HepG2 (cell line): ENCODE results near the gene MGARP. TPM values are rescaled to one million over a fixed set of nuclear protein-coding genes. Genes with fewer than 3 reads are reported as not detected.

ENCODE experiments used
- FLYWCH1 ChIP-seq: sonication (generic); formaldehyde crosslinking; IDR thresholded peaks from 2 replicates; pipeline ENCODE4 v1.8.1; 2023; ENCODE audit warnings: mild to moderate bottlenecking, missing genetic modification reagents
- IRF2 ChIP-seq: IDR thresholded peaks from 2 replicates; pipeline ENCODE4 v1.6.1; 2018; ENCODE audit warnings: missing genetic modification reagents, missing compliant biosample characterization
- KDM2A ChIP-seq: sonication (generic); formaldehyde crosslinking; IDR thresholded peaks from 2 replicates; pipeline ENCODE4 v1.4.0; 2020; ENCODE audit warnings: low read depth, missing genetic modification reagents, borderline replicate concordance
- NR2F6 ChIP-seq, 2 experiments: IDR thresholded peaks; 2 replicates each; pipeline ENCODE4 v1.6.1; 2016; ENCODE audit warnings: antibody characterized with exemption in 1 of 2, mild to moderate bottlenecking in 1 of 2
- RBFOX2 ChIP-seq: fragments of 200-400 bp; formaldehyde crosslinking; IDR thresholded peaks from 2 replicates; pipeline ENCODE4 v1.6.1; 2017; ENCODE audit warnings: low read depth, mild to moderate bottlenecking, low read length
- SALL1 ChIP-seq: sonication (generic); formaldehyde crosslinking; IDR thresholded peaks from 2 replicates; pipeline ENCODE4 v1.8.0; 2022; ENCODE audit warnings: mild to moderate bottlenecking, missing genetic modification reagents
- SPEN ChIP-seq: sonication (generic); formaldehyde crosslinking; IDR thresholded peaks from 2 replicates; pipeline ENCODE4 v1.5.1; 2020; ENCODE audit warnings: low read depth, mild to moderate bottlenecking, missing genetic modification reagents
- ZBTB1 ChIP-seq: sonication (generic); formaldehyde crosslinking; IDR thresholded peaks from 2 replicates; pipeline ENCODE4 v1.4.0; 2020; ENCODE audit warnings: missing genetic modification reagents, borderline replicate concordance
- ZFX ChIP-seq: sonication (generic); formaldehyde crosslinking; IDR thresholded peaks from 2 replicates; pipeline ENCODE4 v1.4.0; 2020; ENCODE audit warnings: mild to moderate bottlenecking, low read depth, missing genetic modification reagents, moderate library complexity
- ZMYM4 ChIP-seq: sonication (generic); formaldehyde crosslinking; IDR thresholded peaks from 2 replicates; pipeline ENCODE4 v1.8.1; 2023; ENCODE audit warnings: mild to moderate bottlenecking, missing genetic modification reagents
- ZNF264 ChIP-seq: sonication (generic); formaldehyde crosslinking; IDR thresholded peaks from 2 replicates; pipeline ENCODE4 v1.4.0; 2020; ENCODE audit warnings: missing genetic modification reagents
- polyA plus RNA-seq, 8 experiments: library from polyadenylated mRNA; depleted of rRNA in 3 of 8; stranded (reverse) in 7 of 8; unstranded in 1 of 8; fragments of >200 nt; fragmentation: Illumina TruSeq in 4 of 8; extraction: Trizol in 4 of 8; gene quantifications; 2 replicates each; pipeline versions ENCODE4 v1.2.1 to v1.2.3, GENCODE V29; 2011 to 2016; ENCODE audit warnings: low read depth in 4 of 8, missing spikeins in 1 of 8, mixed read lengths in 1 of 8; ENCODE audit not compliant: insufficient read depth in 1 of 8
- total RNA-seq, 5 experiments: library from RNA; depleted of rRNA; stranded (reverse); fragments of >200 nt; fragmentation: Illumina TruSeq; extraction: Trizol; gene quantifications; 2 replicates each; pipeline ENCODE4 v1.2.3, GENCODE V29; 2016; ENCODE audit warnings: low read depth in 1 of 5
- TF ChIP-seq, protein P1 (sequence below): sonication (generic); formaldehyde crosslinking; IDR thresholded peaks from 2 replicates; pipeline ENCODE4 v1.4.0; 2020; ENCODE audit warnings: missing genetic modification reagents, borderline replicate concordance
- TF ChIP-seq, protein P2 (sequence below): sonication (generic); formaldehyde crosslinking; conservative IDR thresholded peaks from 2 replicates; pipeline ENCODE4 v1.5.0; 2020; ENCODE audit warnings: missing genetic modification reagents
- TF ChIP-seq, protein P3 (sequence below), 2 experiments: fragments of 450-650 bp in 1 of 2; sonication (generic) in 1 of 2; formaldehyde crosslinking in 1 of 2; IDR thresholded peaks; 2 replicates each; pipeline versions ENCODE4 v1.6.1 to v1.8.0; 2016 to 2022; ENCODE audit warnings: antibody characterized with exemption in 1 of 2, mild to moderate bottlenecking in 1 of 2, missing genetic modification reagents in 1 of 2

The MGARP gene
- total and polyA plus RNA-seq, 2 of the 13 experiments (the other 11 are each of a cell fraction or from before 2014, with no cell fraction given) = 0.11 to 0.13 TPM

DNA sequence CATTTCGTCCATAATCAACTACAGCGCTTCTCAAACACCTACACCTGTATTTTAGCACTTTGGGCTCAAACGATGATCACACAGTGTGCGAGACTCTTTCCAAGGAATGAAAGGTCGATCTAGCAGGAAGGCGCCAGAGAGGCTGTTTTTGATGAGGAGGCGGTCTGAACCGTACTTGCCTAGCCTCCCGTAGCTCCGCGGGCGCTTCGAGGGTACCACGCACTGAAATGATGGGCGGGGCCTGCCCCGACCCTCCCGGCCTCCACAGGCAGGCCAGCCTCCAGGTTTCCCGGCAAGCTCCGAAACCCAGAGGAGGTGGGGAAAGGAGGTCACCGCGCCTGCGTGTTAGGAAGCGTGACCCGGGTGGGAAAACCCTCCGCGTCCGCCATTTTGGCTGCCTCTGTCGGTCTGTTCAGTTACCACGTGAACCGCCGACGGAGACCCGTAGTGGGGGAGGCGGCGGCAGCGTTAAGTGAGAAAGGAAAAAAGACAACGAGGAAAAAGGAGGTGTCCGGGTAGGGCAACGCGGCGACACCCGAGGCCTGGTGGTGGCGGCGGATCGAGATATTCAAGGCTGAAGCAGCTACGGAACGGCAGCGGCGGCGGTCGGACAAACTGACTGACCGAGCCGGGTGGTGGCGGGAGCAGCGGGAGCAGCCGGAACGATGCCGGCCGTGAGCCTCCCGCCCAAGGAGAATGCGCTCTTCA lies 21.2 kb upstream of the MGARP start, which contains the start of gene NAA15 (continued):
- TF ChIP-seq ZNF264 (CRISPR knock-in tag) = no peak
- TF ChIP-seq, protein P1, sequence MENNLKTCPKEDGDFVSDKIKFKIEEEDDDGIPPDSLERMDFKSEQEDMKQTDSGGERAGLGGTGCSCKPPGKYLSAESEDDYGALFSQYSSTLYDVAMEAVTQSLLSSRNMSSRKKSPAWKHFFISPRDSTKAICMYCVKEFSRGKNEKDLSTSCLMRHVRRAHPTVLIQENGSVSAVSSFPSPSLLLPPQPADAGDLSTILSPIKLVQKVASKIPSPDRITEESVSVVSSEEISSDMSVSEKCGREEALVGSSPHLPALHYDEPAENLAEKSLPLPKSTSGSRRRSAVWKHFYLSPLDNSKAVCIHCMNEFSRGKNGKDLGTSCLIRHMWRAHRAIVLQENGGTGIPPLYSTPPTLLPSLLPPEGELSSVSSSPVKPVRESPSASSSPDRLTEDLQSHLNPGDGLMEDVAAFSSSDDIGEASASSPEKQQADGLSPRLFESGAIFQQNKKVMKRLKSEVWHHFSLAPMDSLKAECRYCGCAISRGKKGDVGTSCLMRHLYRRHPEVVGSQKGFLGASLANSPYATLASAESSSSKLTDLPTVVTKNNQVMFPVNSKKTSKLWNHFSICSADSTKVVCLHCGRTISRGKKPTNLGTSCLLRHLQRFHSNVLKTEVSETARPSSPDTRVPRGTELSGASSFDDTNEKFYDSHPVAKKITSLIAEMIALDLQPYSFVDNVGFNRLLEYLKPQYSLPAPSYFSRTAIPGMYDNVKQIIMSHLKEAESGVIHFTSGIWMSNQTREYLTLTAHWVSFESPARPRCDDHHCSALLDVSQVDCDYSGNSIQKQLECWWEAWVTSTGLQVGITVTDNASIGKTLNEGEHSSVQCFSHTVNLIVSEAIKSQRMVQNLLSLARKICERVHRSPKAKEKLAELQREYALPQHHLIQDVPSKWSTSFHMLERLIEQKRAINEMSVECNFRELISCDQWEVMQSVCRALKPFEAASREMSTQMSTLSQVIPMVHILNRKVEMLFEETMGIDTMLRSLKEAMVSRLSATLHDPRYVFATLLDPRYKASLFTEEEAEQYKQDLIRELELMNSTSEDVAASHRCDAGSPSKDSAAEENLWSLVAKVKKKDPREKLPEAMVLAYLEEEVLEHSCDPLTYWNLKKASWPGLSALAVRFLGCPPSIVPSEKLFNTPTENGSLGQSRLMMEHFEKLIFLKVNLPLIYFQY (CRISPR knock-in tag) = no peak
- TF ChIP-seq FLYWCH1 (CRISPR knock-in tag) = no peak
- no peak; the same call in none of the 2 replicates for TF ChIP-seq ZFX (CRISPR knock-in tag)
- TF ChIP-seq, protein P2, sequence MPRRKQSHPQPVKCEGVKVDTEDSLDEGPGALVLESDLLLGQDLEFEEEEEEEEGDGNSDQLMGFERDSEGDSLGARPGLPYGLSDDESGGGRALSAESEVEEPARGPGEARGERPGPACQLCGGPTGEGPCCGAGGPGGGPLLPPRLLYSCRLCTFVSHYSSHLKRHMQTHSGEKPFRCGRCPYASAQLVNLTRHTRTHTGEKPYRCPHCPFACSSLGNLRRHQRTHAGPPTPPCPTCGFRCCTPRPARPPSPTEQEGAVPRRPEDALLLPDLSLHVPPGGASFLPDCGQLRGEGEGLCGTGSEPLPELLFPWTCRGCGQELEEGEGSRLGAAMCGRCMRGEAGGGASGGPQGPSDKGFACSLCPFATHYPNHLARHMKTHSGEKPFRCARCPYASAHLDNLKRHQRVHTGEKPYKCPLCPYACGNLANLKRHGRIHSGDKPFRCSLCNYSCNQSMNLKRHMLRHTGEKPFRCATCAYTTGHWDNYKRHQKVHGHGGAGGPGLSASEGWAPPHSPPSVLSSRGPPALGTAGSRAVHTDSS (CRISPR knock-in tag) = no peak
- TF ChIP-seq SPEN (CRISPR knock-in tag) = peak; percentile 93
- peak; percentile 57 for TF ChIP-seq IRF2
- peak; percentile 96 for TF ChIP-seq ZMYM4
- TF ChIP-seq NR2F6 (IDR thresholded peaks at IDR 0.05) = peak; percentile 33; the same call in 1 of the 2 replicates
- TF ChIP-seq NR2F6 (CRISPR knock-in tag; IDR thresholded peaks at IDR 0.05) = peak; percentile 36; the same call in 1 of the 2 replicates
- TF ChIP-seq KDM2A (CRISPR knock-in tag) = peak; percentile 77
- TF ChIP-seq ZBTB1 (CRISPR knock-in tag) = no peak
- TF ChIP-seq, protein P3, sequence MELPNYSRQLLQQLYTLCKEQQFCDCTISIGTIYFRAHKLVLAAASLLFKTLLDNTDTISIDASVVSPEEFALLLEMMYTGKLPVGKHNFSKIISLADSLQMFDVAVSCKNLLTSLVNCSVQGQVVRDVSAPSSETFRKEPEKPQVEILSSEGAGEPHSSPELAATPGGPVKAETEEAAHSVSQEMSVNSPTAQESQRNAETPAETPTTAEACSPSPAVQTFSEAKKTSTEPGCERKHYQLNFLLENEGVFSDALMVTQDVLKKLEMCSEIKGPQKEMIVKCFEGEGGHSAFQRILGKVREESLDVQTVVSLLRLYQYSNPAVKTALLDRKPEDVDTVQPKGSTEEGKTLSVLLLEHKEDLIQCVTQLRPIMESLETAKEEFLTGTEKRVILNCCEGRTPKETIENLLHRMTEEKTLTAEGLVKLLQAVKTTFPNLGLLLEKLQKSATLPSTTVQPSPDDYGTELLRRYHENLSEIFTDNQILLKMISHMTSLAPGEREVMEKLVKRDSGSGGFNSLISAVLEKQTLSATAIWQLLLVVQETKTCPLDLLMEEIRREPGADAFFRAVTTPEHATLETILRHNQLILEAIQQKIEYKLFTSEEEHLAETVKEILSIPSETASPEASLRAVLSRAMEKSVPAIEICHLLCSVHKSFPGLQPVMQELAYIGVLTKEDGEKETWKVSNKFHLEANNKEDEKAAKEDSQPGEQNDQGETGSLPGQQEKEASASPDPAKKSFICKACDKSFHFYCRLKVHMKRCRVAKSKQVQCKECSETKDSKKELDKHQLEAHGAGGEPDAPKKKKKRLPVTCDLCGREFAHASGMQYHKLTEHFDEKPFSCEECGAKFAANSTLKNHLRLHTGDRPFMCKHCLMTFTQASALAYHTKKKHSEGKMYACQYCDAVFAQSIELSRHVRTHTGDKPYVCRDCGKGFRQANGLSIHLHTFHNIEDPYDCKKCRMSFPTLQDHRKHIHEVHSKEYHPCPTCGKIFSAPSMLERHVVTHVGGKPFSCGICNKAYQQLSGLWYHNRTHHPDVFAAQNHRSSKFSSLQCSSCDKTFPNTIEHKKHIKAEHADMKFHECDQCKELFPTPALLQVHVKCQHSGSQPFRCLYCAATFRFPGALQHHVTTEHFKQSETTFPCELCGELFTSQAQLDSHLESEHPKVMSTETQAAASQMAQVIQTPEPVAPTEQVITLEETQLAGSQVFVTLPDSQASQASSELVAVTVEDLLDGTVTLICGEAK (IDR thresholded peaks at IDR 0.05) = no peak
- TF ChIP-seq, protein P3 (CRISPR knock-in tag; IDR thresholded peaks at IDR 0.05) = peak; percentile 71; the same call in 1 of the 2 replicates
- peak; percentile 77 for TF ChIP-seq RBFOX2
- TF ChIP-seq SALL1 (CRISPR knock-in tag) = peak; percentile 84
